HepG2 (cell line): ENCODE measurements around the gene TMEM235. TPM values are rescaled to one million over a fixed set of nuclear protein-coding genes. Genes with fewer than 3 reads are reported as not detected.
A peak's percentile ranks its signal among the peaks of the same experiment; 100 is the strongest.

ENCODE experiments used
- ATM ChIP-seq: fragments of 450-650 bp; IDR thresholded peaks from 2 replicates; pipeline ENCODE4 v1.7.1; 2017; ENCODE audit warnings: mild to moderate bottlenecking, borderline replicate concordance
- BHLHE40 ChIP-seq: IDR thresholded peaks from 2 replicates; pipeline ENCODE4 v1.6.1; 2011; ENCODE audit warnings: low read length, improper control_type of control experiment
- FOSL2 ChIP-seq: sonication (generic); formaldehyde crosslinking; IDR thresholded peaks from 2 replicates; pipeline ENCODE4 v1.4.0; 2020; ENCODE audit warnings: missing genetic modification reagents
- GZF1 ChIP-seq: sonication (generic); formaldehyde crosslinking; IDR thresholded peaks from 2 replicates; pipeline ENCODE4 v1.5.1; 2020; ENCODE audit warnings: mild to moderate bottlenecking, missing genetic modification reagents
- HMGA1 ChIP-seq: sonication (generic); formaldehyde crosslinking; conservative IDR thresholded peaks from 2 replicates; pipeline ENCODE4 v1.4.0; 2020; ENCODE audit warnings: missing genetic modification reagents
- MYC ChIP-seq: sonication (generic); formaldehyde crosslinking; IDR thresholded peaks from 2 replicates; pipeline ENCODE4 v1.9.0; 2021; ENCODE audit warnings: missing genetic modification reagents, borderline replicate concordance
- NCOA2 ChIP-seq: sonication (generic); formaldehyde crosslinking; IDR thresholded peaks from 2 replicates; pipeline ENCODE4 v1.8.0; 2022; ENCODE audit warnings: inconsistent platforms
- PHF20 ChIP-seq: sonication (generic); formaldehyde crosslinking; IDR thresholded peaks from 2 replicates; pipeline ENCODE4 v1.5.0; 2020; ENCODE audit warnings: mild to moderate bottlenecking, missing genetic modification reagents
- STAG1 ChIP-seq: sonication (generic); formaldehyde crosslinking; IDR thresholded peaks from 2 replicates; pipeline ENCODE4 v1.4.0; 2020; ENCODE audit warnings: missing genetic modification reagents
- TCF7 ChIP-seq: sonication (generic); IDR thresholded peaks from 2 replicates; pipeline ENCODE4 v1.6.1; 2016; ENCODE audit warnings: antibody characterized with exemption, low read depth
- ZBTB42 ChIP-seq: sonication (generic); formaldehyde crosslinking; IDR thresholded peaks from 2 replicates; pipeline ENCODE4 v1.5.0; 2020; ENCODE audit warnings: mild to moderate bottlenecking, missing genetic modification reagents
- ZKSCAN1 ChIP-seq: fragments of 150-350 bp; IDR thresholded peaks from 2 replicates; pipeline ENCODE4 v1.6.1; 2014; ENCODE audit warnings: low read length
- ZNF101 ChIP-seq: sonication (generic); formaldehyde crosslinking; IDR thresholded peaks from 2 replicates; pipeline ENCODE4 v1.4.0; 2020; ENCODE audit warnings: mild to moderate bottlenecking, low read depth, missing genetic modification reagents, borderline replicate concordance
- ZNF674 ChIP-seq: sonication (generic); formaldehyde crosslinking; IDR thresholded peaks from 2 replicates; pipeline ENCODE4 v1.5.0; 2020; ENCODE audit warnings: low read depth, mild to moderate bottlenecking, missing genetic modification reagents
- polyA plus RNA-seq, 8 experiments: library from polyadenylated mRNA; depleted of rRNA in 3 of 8; stranded (reverse) in 7 of 8; unstranded in 1 of 8; fragments of >200 nt; fragmentation: Illumina TruSeq in 4 of 8; extraction: Trizol in 4 of 8; gene quantifications; 2 replicates each; pipeline versions ENCODE4 v1.2.1 to v1.2.3, GENCODE V29; 2011 to 2016; ENCODE audit warnings: low read depth in 4 of 8, missing spikeins in 1 of 8, mixed read lengths in 1 of 8; ENCODE audit not compliant: insufficient read depth in 1 of 8
- total RNA-seq, 5 experiments: library from RNA; depleted of rRNA; stranded (reverse); fragments of >200 nt; fragmentation: Illumina TruSeq; extraction: Trizol; gene quantifications; 2 replicates each; pipeline ENCODE4 v1.2.3, GENCODE V29; 2016; ENCODE audit warnings: low read depth in 1 of 5
- TF ChIP-seq, protein P1 (sequence below): sonication (generic); formaldehyde crosslinking; IDR thresholded peaks from 2 replicates; pipeline ENCODE4 v1.4.0; 2020; ENCODE audit warnings: missing genetic modification reagents, borderline replicate concordance
- TF ChIP-seq, protein P2 (sequence below): sonication (generic); formaldehyde crosslinking; IDR thresholded peaks from 2 replicates; pipeline ENCODE4 v1.4.0; 2020; ENCODE audit warnings: mild to moderate bottlenecking, missing genetic modification reagents
- TF ChIP-seq, protein P3 (sequence below): sonication (generic); formaldehyde crosslinking; conservative IDR thresholded peaks from 2 replicates; pipeline ENCODE4 v1.5.0; 2020; ENCODE audit warnings: missing genetic modification reagents
- TF ChIP-seq, protein P4 (sequence below): IDR thresholded peaks from 2 replicates; pipeline ENCODE4 v1.6.1; 2016; ENCODE audit warnings: missing compliant biosample characterization, missing genetic modification reagents, borderline replicate concordance
- TF ChIP-seq, protein P5 (sequence below): IDR thresholded peaks from 2 replicates; pipeline ENCODE4 v1.6.1; 2016; ENCODE audit warnings: control low read depth
- TF ChIP-seq, protein P6 (sequence below): fragments of 450-650 bp; IDR thresholded peaks from 2 replicates; pipeline ENCODE4 v1.6.1; 2016

Gene TMEM235
- total and polyA plus RNA-seq, 2 of the 13 experiments (the other 11 are each of a cell fraction or from before 2014, with no cell fraction given), result not detected

DNA sequence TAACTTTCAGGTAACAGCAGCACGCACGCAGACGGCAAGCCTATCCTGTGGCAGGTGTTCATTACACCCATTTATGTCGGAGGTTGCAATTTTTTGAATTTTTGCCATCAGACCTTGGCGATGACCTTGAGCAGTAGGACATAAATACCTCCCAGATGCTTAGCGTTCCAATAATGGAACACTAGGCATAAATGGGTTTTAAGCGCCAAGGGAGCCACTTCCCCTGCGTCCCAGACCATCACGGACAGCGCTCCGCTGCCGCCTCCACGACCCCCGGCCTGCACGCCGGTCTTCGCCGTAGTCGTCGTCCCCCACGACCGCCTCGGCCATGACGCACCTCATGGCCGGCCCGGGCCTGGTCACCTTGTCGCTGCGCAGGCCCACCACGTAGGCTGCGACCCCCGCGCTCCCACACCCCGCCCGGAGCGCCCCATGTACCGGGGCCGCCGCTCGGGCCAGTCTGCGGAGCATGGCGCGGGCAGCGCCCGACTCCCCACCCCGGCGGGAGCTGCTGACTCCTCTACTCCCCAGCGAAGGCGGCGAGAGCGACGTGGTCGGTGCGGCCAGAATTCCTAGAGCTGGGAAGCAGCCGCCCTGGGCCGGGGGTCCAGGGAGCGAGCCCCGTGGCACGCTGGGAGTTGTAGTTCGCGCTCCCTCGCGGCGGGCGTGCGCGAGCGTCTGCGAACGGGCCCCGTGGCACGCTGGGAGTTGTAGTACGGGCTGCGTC lies 22.7 kb downstream of the TMEM235 start (continued):
- TF ChIP-seq NCOA2, result peak; percentile 26; the same call in 1 of the 2 replicates
- TF ChIP-seq BHLHE40, result no peak
- TF ChIP-seq, protein P1, sequence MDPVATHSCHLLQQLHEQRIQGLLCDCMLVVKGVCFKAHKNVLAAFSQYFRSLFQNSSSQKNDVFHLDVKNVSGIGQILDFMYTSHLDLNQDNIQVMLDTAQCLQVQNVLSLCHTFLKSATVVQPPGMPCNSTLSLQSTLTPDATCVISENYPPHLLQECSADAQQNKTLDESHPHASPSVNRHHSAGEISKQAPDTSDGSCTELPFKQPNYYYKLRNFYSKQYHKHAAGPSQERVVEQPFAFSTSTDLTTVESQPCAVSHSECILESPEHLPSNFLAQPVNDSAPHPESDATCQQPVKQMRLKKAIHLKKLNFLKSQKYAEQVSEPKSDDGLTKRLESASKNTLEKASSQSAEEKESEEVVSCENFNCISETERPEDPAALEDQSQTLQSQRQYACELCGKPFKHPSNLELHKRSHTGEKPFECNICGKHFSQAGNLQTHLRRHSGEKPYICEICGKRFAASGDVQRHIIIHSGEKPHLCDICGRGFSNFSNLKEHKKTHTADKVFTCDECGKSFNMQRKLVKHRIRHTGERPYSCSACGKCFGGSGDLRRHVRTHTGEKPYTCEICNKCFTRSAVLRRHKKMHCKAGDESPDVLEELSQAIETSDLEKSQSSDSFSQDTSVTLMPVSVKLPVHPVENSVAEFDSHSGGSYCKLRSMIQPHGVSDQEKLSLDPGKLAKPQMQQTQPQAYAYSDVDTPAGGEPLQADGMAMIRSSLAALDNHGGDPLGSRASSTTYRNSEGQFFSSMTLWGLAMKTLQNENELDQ (CRISPR knock-in tag), result peak; percentile 89; the same call in 1 of the 2 replicates
- TF ChIP-seq ZKSCAN1, result no peak
- peak; percentile 62; the same call in 1 of the 2 replicates for TF ChIP-seq PHF20 (CRISPR knock-in tag)
- no peak for TF ChIP-seq ATM
- no peak for TF ChIP-seq STAG1 (CRISPR knock-in tag)
- TF ChIP-seq, protein P2, sequence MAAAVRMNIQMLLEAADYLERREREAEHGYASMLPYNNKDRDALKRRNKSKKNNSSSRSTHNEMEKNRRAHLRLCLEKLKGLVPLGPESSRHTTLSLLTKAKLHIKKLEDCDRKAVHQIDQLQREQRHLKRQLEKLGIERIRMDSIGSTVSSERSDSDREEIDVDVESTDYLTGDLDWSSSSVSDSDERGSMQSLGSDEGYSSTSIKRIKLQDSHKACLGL (CRISPR knock-in tag), result peak; percentile 97
- TF ChIP-seq MYC (CRISPR knock-in tag), result peak; percentile 92
- TF ChIP-seq ZBTB42, result peak; percentile 84; the same call in 1 of the 2 replicates
- TF ChIP-seq, protein P3, sequence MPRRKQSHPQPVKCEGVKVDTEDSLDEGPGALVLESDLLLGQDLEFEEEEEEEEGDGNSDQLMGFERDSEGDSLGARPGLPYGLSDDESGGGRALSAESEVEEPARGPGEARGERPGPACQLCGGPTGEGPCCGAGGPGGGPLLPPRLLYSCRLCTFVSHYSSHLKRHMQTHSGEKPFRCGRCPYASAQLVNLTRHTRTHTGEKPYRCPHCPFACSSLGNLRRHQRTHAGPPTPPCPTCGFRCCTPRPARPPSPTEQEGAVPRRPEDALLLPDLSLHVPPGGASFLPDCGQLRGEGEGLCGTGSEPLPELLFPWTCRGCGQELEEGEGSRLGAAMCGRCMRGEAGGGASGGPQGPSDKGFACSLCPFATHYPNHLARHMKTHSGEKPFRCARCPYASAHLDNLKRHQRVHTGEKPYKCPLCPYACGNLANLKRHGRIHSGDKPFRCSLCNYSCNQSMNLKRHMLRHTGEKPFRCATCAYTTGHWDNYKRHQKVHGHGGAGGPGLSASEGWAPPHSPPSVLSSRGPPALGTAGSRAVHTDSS (CRISPR knock-in tag), result peak; percentile 90
- TF ChIP-seq TCF7, result no peak
- no peak for TF ChIP-seq HMGA1 (CRISPR knock-in tag)
- no peak for TF ChIP-seq GZF1 (CRISPR knock-in tag)
- TF ChIP-seq, protein P4, sequence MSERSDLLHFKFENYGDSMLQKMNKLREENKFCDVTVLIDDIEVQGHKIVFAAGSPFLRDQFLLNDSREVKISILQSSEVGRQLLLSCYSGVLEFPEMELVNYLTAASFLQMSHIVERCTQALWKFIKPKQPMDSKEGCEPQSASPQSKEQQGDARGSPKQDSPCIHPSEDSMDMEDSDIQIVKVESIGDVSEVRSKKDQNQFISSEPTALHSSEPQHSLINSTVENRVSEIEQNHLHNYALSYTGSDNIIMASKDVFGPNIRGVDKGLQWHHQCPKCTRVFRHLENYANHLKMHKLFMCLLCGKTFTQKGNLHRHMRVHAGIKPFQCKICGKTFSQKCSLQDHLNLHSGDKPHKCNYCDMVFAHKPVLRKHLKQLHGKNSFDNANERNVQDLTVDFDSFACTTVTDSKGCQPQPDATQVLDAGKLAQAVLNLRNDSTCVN (CRISPR knock-in tag), result peak; percentile 25; the same call in 1 of the 2 replicates
- TF ChIP-seq, protein P5, sequence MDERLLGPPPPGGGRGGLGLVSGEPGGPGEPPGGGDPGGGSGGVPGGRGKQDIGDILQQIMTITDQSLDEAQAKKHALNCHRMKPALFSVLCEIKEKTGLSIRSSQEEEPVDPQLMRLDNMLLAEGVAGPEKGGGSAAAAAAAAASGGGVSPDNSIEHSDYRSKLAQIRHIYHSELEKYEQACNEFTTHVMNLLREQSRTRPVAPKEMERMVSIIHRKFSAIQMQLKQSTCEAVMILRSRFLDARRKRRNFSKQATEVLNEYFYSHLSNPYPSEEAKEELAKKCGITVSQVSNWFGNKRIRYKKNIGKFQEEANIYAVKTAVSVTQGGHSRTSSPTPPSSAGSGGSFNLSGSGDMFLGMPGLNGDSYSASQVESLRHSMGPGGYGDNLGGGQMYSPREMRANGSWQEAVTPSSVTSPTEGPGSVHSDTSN (CRISPR knock-in tag), result no peak
- TF ChIP-seq, protein P6, sequence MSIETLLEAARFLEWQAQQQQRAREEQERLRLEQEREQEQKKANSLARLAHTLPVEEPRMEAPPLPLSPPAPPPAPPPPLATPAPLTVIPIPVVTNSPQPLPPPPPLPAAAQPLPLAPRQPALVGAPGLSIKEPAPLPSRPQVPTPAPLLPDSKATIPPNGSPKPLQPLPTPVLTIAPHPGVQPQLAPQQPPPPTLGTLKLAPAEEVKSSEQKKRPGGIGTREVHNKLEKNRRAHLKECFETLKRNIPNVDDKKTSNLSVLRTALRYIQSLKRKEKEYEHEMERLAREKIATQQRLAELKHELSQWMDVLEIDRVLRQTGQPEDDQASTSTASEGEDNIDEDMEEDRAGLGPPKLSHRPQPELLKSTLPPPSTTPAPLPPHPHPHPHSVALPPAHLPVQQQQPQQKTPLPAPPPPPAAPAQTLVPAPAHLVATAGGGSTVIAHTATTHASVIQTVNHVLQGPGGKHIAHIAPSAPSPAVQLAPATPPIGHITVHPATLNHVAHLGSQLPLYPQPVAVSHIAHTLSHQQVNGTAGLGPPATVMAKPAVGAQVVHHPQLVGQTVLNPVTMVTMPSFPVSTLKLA, result peak; percentile 43; the same call in 1 of the 2 replicates
- TF ChIP-seq ZNF101 (CRISPR knock-in tag), result 0 out of 2 replicates have a peak, but pooled peaks have one; percentile 28
- TF ChIP-seq ZNF674 (CRISPR knock-in tag), result no peak
- TF ChIP-seq FOSL2 (CRISPR knock-in tag), result peak; percentile 50; the same call in 1 of the 2 replicates
